BJ (cell line): ENCODE measurements around the gene TSSK3. TPM values are rescaled to one million over a fixed set of nuclear protein-coding genes. Genes with fewer than 3 reads are reported as not detected.
A peak's percentile ranks its signal among the peaks of the same experiment; 100 is the strongest.

Source experiments
- CTCF ChIA-PET: fragments of 350-600 bp; formaldehyde crosslinking; extraction: SDS; loops from one replicate; lab custom pipeline; 2021; ENCODE audit warnings: antibody characterized with exemption, inconsistent platforms; lab: Yijun Ruan, JAX
- POLR2A ChIA-PET: fragments of 300-600 bp; sonication (Branson Sonifier 250); formaldehyde crosslinking; extraction: SDS; loops from one replicate; lab custom pipeline; 2021; ENCODE audit warnings: antibody characterized with exemption; lab: Charles Lee
- DNase-seq: peaks from one replicate; pipeline ENCODE4 v3.0.0-alpha.2; 2011; ENCODE audit warnings: low read depth
- H3K27me3 ChIP-seq: 2 replicates; pipeline ENCODE4 v1.6.0; 2011; ENCODE audit warnings: low read length; ENCODE audit not compliant: control insufficient read depth, insufficient read depth
- H3K36me3 ChIP-seq: 2 replicates; pipeline ENCODE4 v1.5.1; 2011; ENCODE audit warnings: low read length; ENCODE audit not compliant: control insufficient read depth, insufficient read depth
- H3K4me3 ChIP-seq: 2 replicates; pipeline ENCODE4 v1.5.1; 2011; ENCODE audit warnings: low read depth, mild to moderate bottlenecking, control low read depth, low read length
- polyA plus RNA-seq: library from polyadenylated mRNA; depleted of rRNA; stranded (reverse); fragments of >200 nt; gene quantifications from 2 replicates; pipeline ENCODE4 v1.2.3, GENCODE V29; 2011
- TF ChIP-seq, protein P1 (sequence below): IDR thresholded peaks from 2 replicates; pipeline ENCODE4 v1.5.1; 2011; ENCODE audit warnings: low read depth, mild to moderate bottlenecking, control low read depth, inconsistent platforms, low read length, moderate library complexity; ENCODE audit not compliant: insufficient read depth

The TSSK3 gene
- polyA plus RNA-seq, 1 experiment, result 0.39 TPM

DNA sequence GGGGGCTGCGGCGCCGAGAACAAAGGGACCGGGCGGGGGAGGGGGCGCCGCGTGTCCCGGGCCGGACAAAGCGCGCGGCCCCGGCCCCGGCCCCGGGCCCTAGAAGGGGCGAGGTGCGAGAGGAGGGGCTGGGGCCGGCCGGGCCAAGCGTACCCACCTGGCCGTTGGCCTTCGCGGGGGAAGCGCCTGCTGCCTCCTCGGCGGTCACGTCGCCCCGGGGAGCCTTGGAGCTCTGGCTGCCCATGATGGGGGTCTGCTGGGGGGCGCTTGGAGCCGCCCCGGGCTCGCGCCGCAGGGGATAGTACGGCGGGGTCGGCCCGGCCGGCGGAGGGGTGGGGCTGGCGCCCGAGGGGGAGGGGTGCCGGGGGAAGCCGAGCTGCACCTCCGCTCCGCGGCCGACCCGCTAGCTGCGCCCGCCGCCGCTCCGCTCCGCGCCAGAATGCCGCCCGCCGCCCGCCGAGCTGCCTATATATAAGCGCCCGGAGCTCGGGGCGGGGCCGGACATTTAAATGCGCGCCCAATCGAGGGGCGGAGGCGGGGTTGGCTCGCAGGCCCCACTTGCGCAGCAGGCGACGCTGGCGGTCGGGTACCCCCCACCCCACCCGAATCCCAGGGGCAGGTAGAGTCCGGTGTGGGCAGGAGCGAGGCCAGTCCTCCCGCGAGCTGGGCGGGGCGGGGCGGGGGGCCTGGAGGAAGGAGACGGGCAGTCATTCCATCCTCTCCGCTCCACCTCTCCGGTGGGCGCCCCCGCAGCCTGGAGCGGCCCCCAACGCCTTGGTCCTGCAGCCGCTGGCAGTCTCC is 26.3 kb upstream of the TSSK3 start, which contains the start of gene MARCKSL1:
TSS of gene MARCKSL1 (minus strand) at position 444 of the 801 bp plus-strand sequence. CDS start at position 244, 200 bp downstream.
- TF ChIP-seq, protein P1, sequence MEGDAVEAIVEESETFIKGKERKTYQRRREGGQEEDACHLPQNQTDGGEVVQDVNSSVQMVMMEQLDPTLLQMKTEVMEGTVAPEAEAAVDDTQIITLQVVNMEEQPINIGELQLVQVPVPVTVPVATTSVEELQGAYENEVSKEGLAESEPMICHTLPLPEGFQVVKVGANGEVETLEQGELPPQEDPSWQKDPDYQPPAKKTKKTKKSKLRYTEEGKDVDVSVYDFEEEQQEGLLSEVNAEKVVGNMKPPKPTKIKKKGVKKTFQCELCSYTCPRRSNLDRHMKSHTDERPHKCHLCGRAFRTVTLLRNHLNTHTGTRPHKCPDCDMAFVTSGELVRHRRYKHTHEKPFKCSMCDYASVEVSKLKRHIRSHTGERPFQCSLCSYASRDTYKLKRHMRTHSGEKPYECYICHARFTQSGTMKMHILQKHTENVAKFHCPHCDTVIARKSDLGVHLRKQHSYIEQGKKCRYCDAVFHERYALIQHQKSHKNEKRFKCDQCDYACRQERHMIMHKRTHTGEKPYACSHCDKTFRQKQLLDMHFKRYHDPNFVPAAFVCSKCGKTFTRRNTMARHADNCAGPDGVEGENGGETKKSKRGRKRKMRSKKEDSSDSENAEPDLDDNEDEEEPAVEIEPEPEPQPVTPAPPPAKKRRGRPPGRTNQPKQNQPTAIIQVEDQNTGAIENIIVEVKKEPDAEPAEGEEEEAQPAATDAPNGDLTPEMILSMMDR, result no peak
- H3K36me3 ChIP-seq, result peaks cover 11% of the 10 kb centered on the region
- no peak for DNase-seq
- H3K4me3 ChIP-seq, result peak within 1 kb of the TSS; percentile 61
- no peaks in the 10 kb centered on the region for H3K27me3 ChIP-seq
- ChIA-PET POLR2A (interaction anchor here (0.6 to 1.2 kb wide), 6 partner anchors 15 to 463 kb away, joined by 3 to 17 read pairs (median 4); no protein-coding TSS in a partner anchor), CTCF (interaction anchor here (0.6 to 2.2 kb wide), 11 partner anchors 10 to 185 kb away, joined by 3 to 8 read pairs (median 4); partner anchors contain the start of gene IQCC)

DNA sequence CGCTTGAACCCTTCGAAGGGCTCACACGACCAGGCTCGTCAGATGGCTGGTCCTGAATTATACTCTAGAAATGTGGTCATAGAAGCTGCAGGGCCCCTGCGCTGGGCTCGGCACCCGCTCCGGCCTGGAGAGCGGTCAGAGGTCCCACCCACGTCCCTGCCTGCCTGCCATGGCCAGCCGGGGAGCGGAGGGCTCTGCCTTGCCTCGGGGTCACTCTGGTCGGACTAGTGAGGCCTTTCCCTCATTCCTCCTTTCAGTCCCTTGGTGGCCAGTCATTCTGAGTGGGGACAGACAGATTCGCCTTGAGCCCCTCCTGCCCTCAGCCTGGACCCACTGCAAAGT is 25.8 kb upstream of the TSSK3 start:
- POLR2A ChIA-PET, result interaction anchor here (0.7 to 1.2 kb wide), 4 partner anchors 15 to 121 kb away, joined by 3 to 17 read pairs (median 7); no protein-coding TSS in a partner anchor
- CTCF ChIA-PET, result interaction anchor here (0.9 to 2.2 kb wide), 7 partner anchors 17 to 121 kb away, joined by 3 to 8 read pairs (median 3); no protein-coding TSS in a partner anchor
- Histone ChIP-seq H3K27me3 (no peaks in the 10 kb centered on the region), H3K36me3 (peaks cover 9% of the 10 kb centered on the region), H3K4me3 (peak overlapping the region; percentile 61)
- no peak for DNase-seq
- TF ChIP-seq, protein P1, result no peak

DNA sequence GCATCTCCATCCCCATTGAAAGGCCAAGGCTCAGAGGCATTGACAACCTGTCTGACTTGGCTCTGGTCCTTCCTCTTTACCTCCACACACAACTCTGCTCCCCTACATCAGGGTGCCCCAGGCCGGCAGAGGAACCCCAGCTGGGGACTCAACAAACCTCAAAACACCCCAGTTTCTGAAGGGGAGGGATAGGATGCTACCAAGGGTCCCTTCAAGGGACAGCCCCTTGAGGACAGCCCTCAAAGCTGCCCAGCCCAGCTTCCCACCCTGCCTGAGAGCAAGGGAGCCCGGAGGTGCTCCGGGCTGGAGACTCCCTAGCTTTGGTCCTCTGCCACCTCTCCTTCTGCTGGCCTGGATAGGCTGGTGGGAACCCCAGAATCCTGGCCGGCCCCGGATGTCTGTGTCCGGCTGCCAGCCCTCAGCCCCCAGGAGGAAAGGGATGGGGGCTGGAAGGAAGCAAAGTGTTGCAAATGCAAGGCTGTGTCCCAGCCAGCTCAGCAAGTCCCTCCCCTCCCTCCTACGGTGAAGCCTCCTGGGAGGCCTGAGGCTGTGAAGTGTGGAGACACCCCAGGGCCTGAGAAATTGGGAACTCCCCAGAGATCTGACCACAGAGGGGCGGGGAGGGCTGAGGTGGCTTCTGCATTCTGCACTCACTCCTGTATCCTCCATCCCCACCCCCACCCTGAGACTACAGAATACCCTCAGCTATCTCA is 25.2 kb upstream of the TSSK3 start:
- CTCF ChIA-PET, result interaction anchor here (0.9 to 2.2 kb wide), 5 partner anchors 16 to 122 kb away, joined by 3 to 8 read pairs (median 4); no protein-coding TSS in a partner anchor
- DNase-seq, result no peak

GRCh38 chr1:32337855-32338636 is 24.3 kb upstream of the TSSK3 start:
- Histone ChIP-seq H3K36me3 (peaks cover 2% of the 10 kb centered on the region; the same call in 1 of the 2 replicates), H3K4me3 (no peak overlapping the region), H3K27me3 (no peaks in the 10 kb centered on the region)
- ChIA-PET CTCF (interaction anchor here (1.1 kb wide), 1 partner anchor 123 kb away, joined by 3 read pairs; no protein-coding TSS in a partner anchor), POLR2A (interaction anchor here (0.7 kb wide), 1 partner anchor 7 kb away, joined by 4 read pairs; no protein-coding TSS in a partner anchor)
- TF ChIP-seq, protein P1, result no peak
- DNase-seq, result no peak

More for the DNA sequence above, 25.2 kb upstream of the TSSK3 start:
- H3K36me3 ChIP-seq, result peaks cover 5% of the 10 kb centered on the region
- POLR2A ChIA-PET, result interaction anchor here (0.7 kb wide), 1 partner anchor 8 kb away, joined by 4 read pairs; no protein-coding TSS in a partner anchor
- TF ChIP-seq, protein P1, result no peak
- no peaks in the 10 kb centered on the region for H3K27me3 ChIP-seq
- H3K4me3 ChIP-seq, result no peak overlapping the region
